ENCODE measurements around the gene ABCA4.

Gene ABCA4

GRCh38 chr1:94105957-94106529, 14.9 kb downstream of the ABCA4 start:
- H3K4me3 ChIP-seq (replicated peaks in 1 of 2; ENCODE audit: low read depth in 2 of 2, low read length in 2 of 2) = no peak overlapping the region
- no peak for DNase-seq (ENCODE audit: low read depth in 2 of 2)
- no peak for TF ChIP-seq CTCF (IDR thresholded peaks at IDR 0.05; ENCODE audit: low read depth, low read length)

GRCh38 chr1:94105581-94105952, 15.4 kb downstream of the ABCA4 start:
- TF ChIP-seq CTCF (IDR thresholded peaks at IDR 0.05; ENCODE audit: low read depth, low read length) = no peak
- H3K4me3 ChIP-seq (replicated peaks in 1 of 2; ENCODE audit: low read depth in 2 of 2, low read length in 2 of 2) = no peak overlapping the region
- DNase-seq (ENCODE audit: low read depth in 2 of 2) = no peak

- no peak overlapping the region for H3K4me3 ChIP-seq (replicated peaks in 1 of 2; ENCODE audit: low read depth in 2 of 2, low read length in 2 of 2)
- DNase-seq (ENCODE audit: low read depth in 2 of 2) = no peak
- no peak for TF ChIP-seq CTCF (IDR thresholded peaks at IDR 0.05; ENCODE audit: low read depth, low read length)
Measured at GRCh38 chr1:94104776-94105580, 16.0 kb downstream of the ABCA4 start.

- H3K4me3 ChIP-seq (replicated peaks in 1 of 2; ENCODE audit: low read depth in 2 of 2, low read length in 2 of 2) = no peak overlapping the region
- no peak for TF ChIP-seq CTCF (IDR thresholded peaks at IDR 0.05; ENCODE audit: low read depth, low read length)
- DNase-seq (ENCODE audit: low read depth in 2 of 2) = no peak
Measured at GRCh38 chr1:94104127-94104684, 16.7 kb downstream of the ABCA4 start.

- no peak for DNase-seq (ENCODE audit: low read depth in 2 of 2)
- no peak for TF ChIP-seq CTCF (IDR thresholded peaks at IDR 0.05; ENCODE audit: low read depth, low read length)
- H3K4me3 ChIP-seq (replicated peaks in 1 of 2; ENCODE audit: low read depth in 2 of 2, low read length in 2 of 2) = no peak overlapping the region
Measured at GRCh38 chr1:94103608-94104007, 17.3 kb downstream of the ABCA4 start.

- DNase-seq (ENCODE audit: low read depth in 2 of 2) = no peak
- no peak overlapping the region for H3K4me3 ChIP-seq (replicated peaks in 1 of 2; ENCODE audit: low read depth in 2 of 2, low read length in 2 of 2)
- no peak for TF ChIP-seq CTCF (IDR thresholded peaks at IDR 0.05; ENCODE audit: low read depth, low read length)
Measured at GRCh38 chr1:94101613-94102525, 19.1 kb downstream of the ABCA4 start.

Measured in cardiac fibroblast (primary cell).